ENCODE results near the gene RNF19B.
"Not testable (repeated sequence)": the region's sequence is repeated elsewhere in the genome, so short reads cannot be mapped to it uniquely, and the experiment has no call there.

RNF19B gene

GRCh38 chr1:32920833-32921232 lies 43.8 kb downstream of the RNF19B start:
- Histone ChIP-seq H3K27me3 (ENCODE audit: control insufficient read depth, insufficient read depth, low read length) (peaks cover 18% of the 10 kb centered on the region), H3K9me3 (ENCODE audit: control insufficient read depth, low read length) (no peaks in the 10 kb centered on the region), H3K4me3 (ENCODE audit: low read length) (no peak overlapping the region), H3K9ac (ENCODE audit: low read length) (no peak overlapping the region), H3K36me3 (ENCODE audit: control insufficient read depth, insufficient read depth, low read length) (no peaks in the 10 kb centered on the region), H3K4me1 (ENCODE audit: control insufficient read depth, insufficient read depth, low read length) (peaks cover 16% of the 10 kb centered on the region)

GRCh38 chr1:32919811-32920733 lies 44.5 kb downstream of the RNF19B start:
- Histone ChIP-seq H3K4me1 (ENCODE audit: control insufficient read depth, insufficient read depth, low read length) (peaks cover 8% of the 10 kb centered on the region), H3K36me3 (ENCODE audit: control insufficient read depth, insufficient read depth, low read length) (no peaks in the 10 kb centered on the region), H3K9ac (ENCODE audit: low read length) (no peak overlapping the region), H3K4me3 (ENCODE audit: low read length) (no peak overlapping the region), H3K27me3 (ENCODE audit: control insufficient read depth, insufficient read depth, low read length) (peaks cover 11% of the 10 kb centered on the region), H3K9me3 (ENCODE audit: control insufficient read depth, low read length) (no peaks in the 10 kb centered on the region)

- Histone ChIP-seq H3K4me3 (ENCODE audit: low read length) (no peak overlapping the region), H3K4me1 (ENCODE audit: control insufficient read depth, insufficient read depth, low read length) (no peaks in the 10 kb centered on the region), H3K27me3 (ENCODE audit: control insufficient read depth, insufficient read depth, low read length) (peaks cover 3% of the 10 kb centered on the region), H3K9ac (ENCODE audit: low read length) (no peak overlapping the region), H3K9me3 (ENCODE audit: control insufficient read depth, low read length) (no peaks in the 10 kb centered on the region), H3K36me3 (ENCODE audit: control insufficient read depth, insufficient read depth, low read length) (no peaks in the 10 kb centered on the region)
Observed at GRCh38 chr1:32918179-32918578, 46.4 kb downstream of the RNF19B start.

- Histone ChIP-seq H3K4me3 (ENCODE audit: low read length) (no peak overlapping the region), H3K4me1 (ENCODE audit: control insufficient read depth, insufficient read depth, low read length) (peaks cover 4% of the 10 kb centered on the region), H3K9me3 (ENCODE audit: control insufficient read depth, low read length) (no peaks in the 10 kb centered on the region), H3K27me3 (ENCODE audit: control insufficient read depth, insufficient read depth, low read length) (peaks cover 3% of the 10 kb centered on the region), H3K36me3 (ENCODE audit: control insufficient read depth, insufficient read depth, low read length) (no peaks in the 10 kb centered on the region), H3K9ac (ENCODE audit: low read length) (no peak overlapping the region)
Observed at GRCh38 chr1:32917521-32917920, 47.1 kb downstream of the RNF19B start.

GRCh38 chr1:32915766-32916706 lies 48.6 kb downstream of the RNF19B start:
- H3K9me3 ChIP-seq (ENCODE audit: control insufficient read depth, low read length), result no peaks in the 10 kb centered on the region
- peaks cover 8% of the 10 kb centered on the region for H3K4me1 ChIP-seq (ENCODE audit: control insufficient read depth, insufficient read depth, low read length)
- no peak overlapping the region for H3K9ac ChIP-seq (ENCODE audit: low read length)
- no peak overlapping the region for H3K4me3 ChIP-seq (ENCODE audit: low read length)
- peaks cover 3% of the 10 kb centered on the region for H3K27me3 ChIP-seq (ENCODE audit: control insufficient read depth, insufficient read depth, low read length)
- H3K36me3 ChIP-seq (ENCODE audit: control insufficient read depth, insufficient read depth, low read length), result no peaks in the 10 kb centered on the region

GRCh38 chr1:32910319-32910718 lies 54.3 kb downstream of the RNF19B start:
- H3K27me3 ChIP-seq (ENCODE audit: control insufficient read depth, insufficient read depth, low read length), result no peaks in the 10 kb centered on the region
- H3K4me1 ChIP-seq (ENCODE audit: control insufficient read depth, insufficient read depth, low read length), result peaks cover 24% of the 10 kb centered on the region

GRCh38 chr1:32907435-32907834 lies 57.2 kb downstream of the RNF19B start:
- no peaks in the 10 kb centered on the region for H3K36me3 ChIP-seq (ENCODE audit: control insufficient read depth, insufficient read depth, low read length)
- H3K4me3 ChIP-seq (ENCODE audit: low read length), result no peak overlapping the region
- no peaks in the 10 kb centered on the region for H3K27me3 ChIP-seq (ENCODE audit: control insufficient read depth, insufficient read depth, low read length)

More at GRCh38 chr1:32910319-32910718, 54.3 kb downstream of the RNF19B start:
- no peak overlapping the region for H3K9ac ChIP-seq (ENCODE audit: low read length)
- H3K4me3 ChIP-seq (ENCODE audit: low read length), result no peak overlapping the region
- no peaks in the 10 kb centered on the region for H3K36me3 ChIP-seq (ENCODE audit: control insufficient read depth, insufficient read depth, low read length)
- no peaks in the 10 kb centered on the region for H3K9me3 ChIP-seq (ENCODE audit: control insufficient read depth, low read length)

GRCh38 chr1:32906654-32907053 lies 58.0 kb downstream of the RNF19B start:
- Histone ChIP-seq H3K9ac (ENCODE audit: low read length) (no peak overlapping the region), H3K9me3 (ENCODE audit: control insufficient read depth, low read length) (no peaks in the 10 kb centered on the region), H3K4me3 (ENCODE audit: low read length) (no peak overlapping the region), H3K36me3 (ENCODE audit: control insufficient read depth, insufficient read depth, low read length) (no peaks in the 10 kb centered on the region), H3K27me3 (ENCODE audit: control insufficient read depth, insufficient read depth, low read length) (no peaks in the 10 kb centered on the region), H3K4me1 (ENCODE audit: control insufficient read depth, insufficient read depth, low read length) (peaks cover 40% of the 10 kb centered on the region)

More at GRCh38 chr1:32907435-32907834, 57.2 kb downstream of the RNF19B start:
- no peak overlapping the region for H3K9ac ChIP-seq (ENCODE audit: low read length)
- H3K4me1 ChIP-seq (ENCODE audit: control insufficient read depth, insufficient read depth, low read length), result peaks cover 37% of the 10 kb centered on the region
- no peaks in the 10 kb centered on the region for H3K9me3 ChIP-seq (ENCODE audit: control insufficient read depth, low read length)

- not testable (repeated sequence) for H3K27me3 ChIP-seq (ENCODE audit: control insufficient read depth, insufficient read depth, low read length); H3K36me3 ChIP-seq (ENCODE audit: control insufficient read depth, insufficient read depth, low read length); H3K9ac ChIP-seq (ENCODE audit: low read length); H3K9me3 ChIP-seq (ENCODE audit: control insufficient read depth, low read length); H3K4me3 ChIP-seq (ENCODE audit: low read length)
- peaks cover 46% of the 10 kb centered on the region for H3K4me1 ChIP-seq (ENCODE audit: control insufficient read depth, insufficient read depth, low read length)
Observed at GRCh38 chr1:32905588-32905987, 59.0 kb downstream of the RNF19B start.

GRCh38 chr1:32904797-32905196 lies 59.8 kb downstream of the RNF19B start:
- Histone ChIP-seq H3K4me3 (ENCODE audit: low read length) (no peak overlapping the region), H3K27me3 (ENCODE audit: control insufficient read depth, insufficient read depth, low read length) (no peaks in the 10 kb centered on the region), H3K4me1 (ENCODE audit: control insufficient read depth, insufficient read depth, low read length) (peaks cover 51% of the 10 kb centered on the region), H3K36me3 (ENCODE audit: control insufficient read depth, insufficient read depth, low read length) (no peaks in the 10 kb centered on the region), H3K9ac (ENCODE audit: low read length) (no peak overlapping the region), H3K9me3 (ENCODE audit: control insufficient read depth, low read length) (no peaks in the 10 kb centered on the region)

GRCh38 chr1:32903991-32904785 lies 60.4 kb downstream of the RNF19B start:
- Histone ChIP-seq H3K36me3 (ENCODE audit: control insufficient read depth, insufficient read depth, low read length) (no peaks in the 10 kb centered on the region), H3K4me1 (ENCODE audit: control insufficient read depth, insufficient read depth, low read length) (peaks cover 53% of the 10 kb centered on the region), H3K27me3 (ENCODE audit: control insufficient read depth, insufficient read depth, low read length) (no peaks in the 10 kb centered on the region), H3K4me3 (ENCODE audit: low read length) (no peak overlapping the region), H3K9ac (ENCODE audit: low read length) (no peak overlapping the region), H3K9me3 (ENCODE audit: control insufficient read depth, low read length) (no peaks in the 10 kb centered on the region)
